Mesenteric fat pad (tissue), 1 donor: ENCODE measurements around the gene LRRC4C. TPM values are rescaled to one million over a fixed set of nuclear protein-coding genes. Genes with fewer than 3 reads are reported as not detected.

ENCODE experiments used
- DNase-seq: peaks from one replicate; pipeline ENCODE4 v3.0.0-alpha.2; 2020; ENCODE audit warnings: low spot score
- total RNA-seq: library from RNA; stranded (reverse); fragmentation: NEBNext Ultra II Directional; extraction: Animal tissue kit (Norgen Biotek cat#: 25700); gene quantifications from one replicate; pipeline ENCODE4 v1.2.1, GENCODE V29; 2021
- donor health status: DM: yes; HTN: yes; CAD: no.

LRRC4C gene
- total RNA-seq, 1 donor from 2014 or later, result 1.5 TPM

GRCh38 chr11:40132912-40133311 is 1326.5 kb downstream of the LRRC4C start:
- DNase-seq, result no peak

GRCh38 chr11:40130427-40130826 is 1329.0 kb downstream of the LRRC4C start:
- no peak for DNase-seq

DNA sequence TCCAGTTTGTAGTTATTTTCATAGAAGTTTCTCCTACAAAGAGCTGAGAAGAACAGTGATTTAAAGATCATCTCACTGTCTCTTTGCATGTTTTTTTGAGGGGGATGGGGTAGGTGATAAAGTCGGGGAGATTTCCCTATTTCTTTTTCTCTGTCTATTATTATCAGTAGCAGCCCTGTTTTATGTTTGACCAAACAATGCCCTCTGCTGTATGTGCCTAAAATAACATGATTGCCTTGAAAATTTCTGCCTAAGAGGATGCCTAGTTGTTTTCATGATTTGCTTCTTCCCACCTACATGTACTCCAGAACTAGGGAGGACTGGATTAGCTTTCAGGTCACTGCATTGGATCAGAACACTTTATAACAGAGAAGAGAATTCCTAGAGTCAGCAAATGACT is 1330.2 kb downstream of the LRRC4C start:
- DNase-seq, result no peak

GRCh38 chr11:40125054-40125453 is 1334.4 kb downstream of the LRRC4C start:
- no peak for DNase-seq

DNA sequence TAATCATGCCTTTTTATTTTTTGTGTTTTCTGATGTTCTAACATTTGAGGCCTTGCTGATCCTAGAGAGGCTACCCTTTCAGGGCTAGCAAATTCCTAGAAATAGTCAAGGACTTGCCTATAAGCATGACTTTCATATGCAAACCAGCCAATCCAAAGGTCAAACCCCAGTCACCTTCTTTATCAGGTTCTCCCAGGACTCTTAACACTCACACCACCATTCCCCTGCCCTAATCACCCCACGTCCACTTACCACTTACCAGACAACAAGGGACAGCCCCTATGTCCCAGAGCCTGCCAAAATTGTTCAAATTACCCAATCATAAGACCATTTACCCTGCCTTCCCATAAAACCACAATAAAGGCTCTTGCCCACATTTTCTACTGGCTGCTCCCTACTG is 1339.8 kb downstream of the LRRC4C start:
- DNase-seq, result no peak

DNA sequence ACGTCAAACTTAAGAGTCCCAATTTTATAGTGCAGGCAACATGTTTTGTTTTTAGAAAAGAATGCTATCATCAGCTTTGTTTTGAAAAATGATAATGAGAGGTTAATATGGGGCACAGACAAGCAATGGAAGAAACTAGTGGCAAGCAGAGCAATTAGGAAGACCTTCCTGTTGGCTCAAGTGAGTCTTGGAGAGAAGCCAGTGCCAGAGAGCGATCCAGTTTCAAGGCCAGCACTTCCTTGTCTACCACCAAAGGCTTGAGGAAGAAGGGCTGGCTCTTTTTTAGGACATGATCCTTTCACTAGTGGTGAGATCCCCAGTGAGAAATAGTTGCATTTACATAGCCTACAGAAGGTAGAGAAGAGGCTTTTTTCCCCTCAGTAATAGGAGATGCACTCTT is 1340.7 kb downstream of the LRRC4C start:
- no peak for DNase-seq

- no peak for DNase-seq
These were observed 1341.4 kb downstream of the LRRC4C start for GRCh38 chr11:40118026-40118425.

GRCh38 chr11:40104941-40105550 is 1354.4 kb downstream of the LRRC4C start:
- DNase-seq, result no peak

DNA sequence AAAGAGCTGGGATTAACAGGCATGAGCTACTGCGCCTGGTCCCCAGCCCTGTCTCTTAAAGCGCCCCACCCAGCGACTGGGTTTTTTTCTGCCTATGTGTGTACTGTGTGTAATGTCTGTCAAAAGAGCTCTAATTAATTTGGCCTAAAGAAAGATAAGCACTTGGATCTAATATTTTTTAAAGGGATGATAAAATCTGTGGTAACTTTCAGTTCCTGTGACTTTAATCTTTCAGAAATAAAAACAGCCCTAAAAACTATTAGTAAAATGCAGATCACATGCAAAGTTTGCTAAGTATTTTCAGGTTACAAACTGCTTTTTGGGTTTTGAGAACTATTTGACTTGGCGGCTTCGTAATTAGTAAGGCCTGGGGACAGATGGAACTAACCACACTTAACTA is 1358.7 kb downstream of the LRRC4C start:
- DNase-seq, result no peak

DNA sequence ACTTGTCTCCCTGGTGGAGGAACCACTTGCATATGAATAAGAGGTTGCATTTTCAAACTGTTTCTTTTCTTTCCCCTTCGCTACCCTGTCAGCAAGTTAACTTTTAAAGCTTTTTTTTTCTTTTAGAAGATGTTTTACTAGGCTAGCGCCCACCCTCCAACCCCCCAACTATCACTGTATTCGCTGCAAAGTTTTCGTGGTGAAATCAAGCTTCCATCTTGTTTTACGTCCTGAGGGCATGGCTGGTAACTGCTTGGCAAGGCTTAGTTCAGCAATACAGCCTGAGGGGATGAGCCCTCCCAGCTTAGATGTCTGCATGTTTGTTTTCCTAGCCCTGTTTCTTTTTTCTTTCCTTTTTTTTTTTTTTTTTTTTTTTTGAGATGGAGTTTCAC is 1359.3 kb downstream of the LRRC4C start:
- no peak for DNase-seq

- no peak for DNase-seq
These were observed 1359.9 kb downstream of the LRRC4C start for GRCh38 chr11:40099426-40100161.

DNA sequence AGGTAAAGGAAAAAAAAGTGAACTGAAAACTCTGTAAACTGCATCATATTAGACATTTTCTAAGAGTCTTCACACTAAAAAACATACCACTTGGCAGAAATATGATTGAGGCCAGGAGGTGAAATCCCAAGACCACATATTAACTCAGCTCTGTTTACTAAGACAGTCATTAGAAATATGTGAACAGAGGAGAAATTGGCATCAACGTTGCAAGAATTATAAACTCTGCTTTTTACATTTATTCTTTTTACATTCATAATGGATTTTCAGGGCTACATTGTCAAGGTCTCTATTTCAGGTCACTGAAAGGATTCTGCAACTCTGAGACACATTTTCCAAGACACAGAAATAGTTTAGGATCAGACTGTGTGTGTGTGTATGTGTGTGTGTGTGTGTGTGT is 1364.0 kb downstream of the LRRC4C start:
- DNase-seq, result no peak

DNA sequence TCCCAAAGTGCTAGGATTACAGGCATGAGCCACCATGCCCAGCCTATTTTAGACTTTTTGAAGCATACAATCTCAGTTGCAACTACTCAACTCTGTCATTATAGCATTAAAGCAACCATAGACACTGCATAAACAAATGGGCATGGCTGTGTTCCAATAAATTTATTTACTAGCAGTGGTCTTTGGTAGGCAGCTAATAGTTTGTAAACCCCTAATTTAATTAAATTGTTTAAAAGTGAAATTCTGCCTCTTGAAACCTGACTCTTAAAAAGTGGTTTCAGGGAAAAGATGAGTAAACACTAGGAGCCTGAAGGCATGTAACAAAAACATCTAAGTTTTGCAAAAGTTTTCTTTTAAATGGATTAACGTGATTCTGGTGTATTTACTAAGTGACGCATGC is 1364.5 kb downstream of the LRRC4C start:
- DNase-seq, result no peak

- DNase-seq, result no peak
These were observed 1379.0 kb downstream of the LRRC4C start for GRCh38 chr11:40080434-40080833.
